ENCODE data around the gene ZNF280D.

DNA sequence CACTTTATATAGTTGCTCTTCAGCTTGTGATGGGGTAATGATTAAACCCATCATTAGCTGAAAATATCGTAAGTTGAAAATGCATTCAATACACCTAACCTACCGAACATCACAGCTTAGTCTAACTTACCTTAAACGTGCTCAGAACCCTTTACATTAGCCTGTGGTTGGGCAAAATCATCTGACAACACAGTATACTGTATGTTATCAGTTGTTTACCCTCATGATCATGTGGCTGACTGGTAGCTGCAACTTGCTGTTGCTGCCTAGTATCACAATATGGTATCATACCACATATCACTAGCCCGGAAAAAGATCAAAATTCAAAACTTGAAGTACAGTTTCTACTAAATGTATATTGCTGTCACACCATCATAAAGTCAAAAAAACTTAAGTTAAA is 9.5 kb downstream of the ZNF280D start:
- TF ChIP-seq, protein P1, sequence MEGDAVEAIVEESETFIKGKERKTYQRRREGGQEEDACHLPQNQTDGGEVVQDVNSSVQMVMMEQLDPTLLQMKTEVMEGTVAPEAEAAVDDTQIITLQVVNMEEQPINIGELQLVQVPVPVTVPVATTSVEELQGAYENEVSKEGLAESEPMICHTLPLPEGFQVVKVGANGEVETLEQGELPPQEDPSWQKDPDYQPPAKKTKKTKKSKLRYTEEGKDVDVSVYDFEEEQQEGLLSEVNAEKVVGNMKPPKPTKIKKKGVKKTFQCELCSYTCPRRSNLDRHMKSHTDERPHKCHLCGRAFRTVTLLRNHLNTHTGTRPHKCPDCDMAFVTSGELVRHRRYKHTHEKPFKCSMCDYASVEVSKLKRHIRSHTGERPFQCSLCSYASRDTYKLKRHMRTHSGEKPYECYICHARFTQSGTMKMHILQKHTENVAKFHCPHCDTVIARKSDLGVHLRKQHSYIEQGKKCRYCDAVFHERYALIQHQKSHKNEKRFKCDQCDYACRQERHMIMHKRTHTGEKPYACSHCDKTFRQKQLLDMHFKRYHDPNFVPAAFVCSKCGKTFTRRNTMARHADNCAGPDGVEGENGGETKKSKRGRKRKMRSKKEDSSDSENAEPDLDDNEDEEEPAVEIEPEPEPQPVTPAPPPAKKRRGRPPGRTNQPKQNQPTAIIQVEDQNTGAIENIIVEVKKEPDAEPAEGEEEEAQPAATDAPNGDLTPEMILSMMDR (conservative IDR thresholded peaks at IDR 0.05 in 1 of 2, IDR thresholded peaks at IDR 0.05 in 1 of 2; ENCODE audit: extremely low read depth in 1 of 2, insufficient read depth in 1 of 2, low read depth in 1 of 2, low read length in 2 of 2), result no peak
- TF ChIP-seq EZH2 (IDR thresholded peaks at IDR 0.05; ENCODE audit: borderline replicate concordance, low read length), result no peak

Data from mammary epithelial cell (primary cell).